Skeletal muscle satellite cell (primary cell): Measurements from ENCODE around the gene PHYHIPL.
A peak's percentile ranks its signal among the peaks of the same experiment; 100 is the strongest.

Experiments used
- H3K27me3 ChIP-seq: 2 replicates; pipeline ENCODE4 v1.7.0; 2013; ENCODE audit warnings: low read length; ENCODE audit not compliant: control insufficient read depth, insufficient read depth
- H3K36me3 ChIP-seq: 2 replicates; pipeline ENCODE4 v1.7.0; 2013; ENCODE audit warnings: mild to moderate bottlenecking, control low read depth, low read length; ENCODE audit not compliant: insufficient read depth
- H3K4me1 ChIP-seq: 2 replicates; pipeline ENCODE4 v1.7.0; 2013; ENCODE audit warnings: low read length; ENCODE audit not compliant: control insufficient read depth, insufficient read depth
- H3K4me2 ChIP-seq: 2 replicates; pipeline ENCODE4 v1.7.0; 2013; ENCODE audit warnings: mild to moderate bottlenecking, low read length
- H3K4me3 ChIP-seq: 2 replicates; pipeline ENCODE4 v1.7.0; 2013; ENCODE audit warnings: low read length
- H3K9ac ChIP-seq: 2 replicates; pipeline ENCODE4 v1.7.0; 2013; ENCODE audit warnings: mild to moderate bottlenecking, low read depth, low read length, moderate library complexity
- H3K9me3 ChIP-seq: replicated peaks from 2 replicates; pipeline ENCODE4 v1.7.0; 2013; ENCODE audit warnings: mild to moderate bottlenecking, control low read depth, low read length

Gene PHYHIPL

GRCh38 chr10:59155556-59155955, 20.9 kb upstream of the PHYHIPL start:
- H3K4me2 ChIP-seq = no peak overlapping the region
- H3K4me1 ChIP-seq = no peaks in the 10 kb centered on the region
- H3K9ac ChIP-seq = no peak overlapping the region
- H3K9me3 ChIP-seq = no peaks in the 10 kb centered on the region
- H3K27me3 ChIP-seq = no peaks in the 10 kb centered on the region
- no peak overlapping the region for H3K4me3 ChIP-seq
- no peaks in the 10 kb centered on the region for H3K36me3 ChIP-seq

GRCh38 chr10:59167512-59167911, 8.9 kb upstream of the PHYHIPL start:
- H3K9me3 ChIP-seq = no peaks in the 10 kb centered on the region
- H3K36me3 ChIP-seq = no peaks in the 10 kb centered on the region
- no peaks in the 10 kb centered on the region for H3K4me1 ChIP-seq
- H3K9ac ChIP-seq = no peak overlapping the region
- H3K4me3 ChIP-seq = no peak overlapping the region
- no peak overlapping the region for H3K4me2 ChIP-seq
- peaks cover 4% of the 10 kb centered on the region for H3K27me3 ChIP-seq

GRCh38 chr10:59172567-59172966, 3.9 kb upstream of the PHYHIPL start:
- Histone ChIP-seq H3K36me3 (no peaks in the 10 kb centered on the region), H3K9ac (no peak overlapping the region), H3K4me2 (no peak overlapping the region), H3K4me3 (no peak overlapping the region), H3K27me3 (peaks cover 41% of the 10 kb centered on the region), H3K9me3 (no peaks in the 10 kb centered on the region), H3K4me1 (peaks cover 10% of the 10 kb centered on the region)

- Histone ChIP-seq H3K4me1 (peaks cover 10% of the 10 kb centered on the region), H3K36me3 (no peaks in the 10 kb centered on the region), H3K9me3 (no peaks in the 10 kb centered on the region), H3K27me3 (peaks cover 41% of the 10 kb centered on the region), H3K4me3 (no peak overlapping the region), H3K4me2 (no peak overlapping the region), H3K9ac (no peak overlapping the region)
These were observed 3.0 kb upstream of the PHYHIPL start for GRCh38 chr10:59173414-59173813.

GRCh38 chr10:59175538-59176240, 754 bp upstream of the PHYHIPL start:
- peaks cover 41% of the 10 kb centered on the region for H3K27me3 ChIP-seq
- H3K4me2 ChIP-seq = peak overlapping the region; percentile 90
- H3K4me1 ChIP-seq = peaks cover 10% of the 10 kb centered on the region
- no peak overlapping the region for H3K9ac ChIP-seq
- no peaks in the 10 kb centered on the region for H3K9me3 ChIP-seq
- H3K36me3 ChIP-seq = no peaks in the 10 kb centered on the region
- peak overlapping the region; percentile 67 for H3K4me3 ChIP-seq

- Histone ChIP-seq H3K36me3 (no peaks in the 10 kb centered on the region), H3K4me1 (peaks cover 10% of the 10 kb centered on the region), H3K9ac (no peak overlapping the region), H3K9me3 (no peaks in the 10 kb centered on the region), H3K4me3 (peak overlapping the region; percentile 67), H3K27me3 (peaks cover 37% of the 10 kb centered on the region), H3K4me2 (peak overlapping the region; percentile 90)
These were observed 771 bp downstream of the PHYHIPL start for GRCh38 chr10:59177031-59177797.

GRCh38 chr10:59177836-59178235, 1.4 kb downstream of the PHYHIPL start:
- peaks cover 34% of the 10 kb centered on the region for H3K27me3 ChIP-seq
- no peak overlapping the region for H3K9ac ChIP-seq
- H3K36me3 ChIP-seq = no peaks in the 10 kb centered on the region
- no peaks in the 10 kb centered on the region for H3K9me3 ChIP-seq
- H3K4me1 ChIP-seq = peaks cover 10% of the 10 kb centered on the region
- H3K4me3 ChIP-seq = no peak overlapping the region
- H3K4me2 ChIP-seq = no peak overlapping the region

- peaks cover 10% of the 10 kb centered on the region for H3K4me1 ChIP-seq
- H3K9me3 ChIP-seq = no peaks in the 10 kb centered on the region
- H3K27me3 ChIP-seq = peaks cover 26% of the 10 kb centered on the region
- H3K36me3 ChIP-seq = no peaks in the 10 kb centered on the region
- no peak overlapping the region for H3K9ac ChIP-seq
- H3K4me3 ChIP-seq = no peak overlapping the region
- no peak overlapping the region for H3K4me2 ChIP-seq
These were observed 2.6 kb downstream of the PHYHIPL start for GRCh38 chr10:59179068-59179467.

- H3K4me2 ChIP-seq = no peak overlapping the region
- no peaks in the 10 kb centered on the region for H3K36me3 ChIP-seq
- no peak overlapping the region for H3K4me3 ChIP-seq
- H3K9me3 ChIP-seq = no peaks in the 10 kb centered on the region
- no peak overlapping the region for H3K9ac ChIP-seq
- peaks cover 9% of the 10 kb centered on the region for H3K4me1 ChIP-seq
- peaks cover 11% of the 10 kb centered on the region for H3K27me3 ChIP-seq
These were observed 4.3 kb downstream of the PHYHIPL start for GRCh38 chr10:59180689-59181270.

GRCh38 chr10:59181668-59182067, 5.2 kb downstream of the PHYHIPL start:
- H3K4me2 ChIP-seq = no peak overlapping the region
- H3K36me3 ChIP-seq = no peaks in the 10 kb centered on the region
- H3K27me3 ChIP-seq = peaks cover 3% of the 10 kb centered on the region
- no peak overlapping the region for H3K4me3 ChIP-seq
- no peak overlapping the region for H3K9ac ChIP-seq
- H3K4me1 ChIP-seq = peaks cover 2% of the 10 kb centered on the region
- H3K9me3 ChIP-seq = no peaks in the 10 kb centered on the region

- H3K4me2 ChIP-seq = no peak overlapping the region
- no peaks in the 10 kb centered on the region for H3K36me3 ChIP-seq
- no peaks in the 10 kb centered on the region for H3K27me3 ChIP-seq
- H3K4me3 ChIP-seq = no peak overlapping the region
- no peaks in the 10 kb centered on the region for H3K9me3 ChIP-seq
- no peak overlapping the region for H3K9ac ChIP-seq
- H3K4me1 ChIP-seq = no peaks in the 10 kb centered on the region
These were observed 13.9 kb downstream of the PHYHIPL start for GRCh38 chr10:59190332-59190731.
